ENCODE data around the gene AXIN1. TPM values are rescaled to one million over a fixed set of nuclear protein-coding genes. Genes with fewer than 3 reads are reported as not detected.

Gene AXIN1
- total and polyA plus RNA-seq, 2 donors (not counting 3 experiments of a cell fraction or from before 2014, with no cell fraction given), result 8.3 to 21.9 TPM

DNA sequence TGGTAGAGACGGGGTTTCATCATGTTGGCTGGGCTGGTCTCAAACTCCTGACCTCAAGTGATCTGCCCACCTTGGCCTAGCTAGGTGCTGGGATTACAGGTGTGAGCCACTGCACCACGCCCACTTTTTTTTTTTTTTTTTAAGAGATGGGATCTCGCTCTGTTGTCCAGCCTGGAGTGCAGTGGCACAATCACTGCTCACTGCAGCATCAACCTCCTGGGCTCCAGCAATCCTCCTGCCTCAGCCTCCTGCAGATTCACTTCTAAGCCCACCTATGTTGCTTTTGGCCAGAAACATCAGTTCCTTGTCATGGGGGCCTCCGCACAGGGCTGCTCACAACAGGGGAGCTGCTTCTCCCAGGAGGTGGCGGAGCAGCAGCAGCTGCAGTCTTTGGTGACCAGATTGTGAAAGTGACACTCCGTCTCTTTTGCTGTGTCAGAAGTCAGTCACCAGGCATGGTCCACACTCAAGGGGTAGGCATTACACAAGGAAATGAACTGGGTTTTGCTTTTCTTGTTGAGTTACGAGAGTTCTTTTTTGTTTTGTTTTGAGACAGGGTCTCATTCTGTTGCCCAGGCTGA lies 40.0 kb upstream of the AXIN1 start:
- Histone ChIP-seq H3K4me3 (replicated peaks in 1 of 3; ENCODE audit: insufficient read depth in 1 of 3, low read depth in 1 of 3, low read length in 3 of 3) (no peak overlapping the region), H3K9me1 (replicated peaks; ENCODE audit: control insufficient read depth, extremely low read depth, insufficient read depth, low read length) (no peaks in the 10 kb centered on the region), H2AFZ (ENCODE audit: low read depth, low read length) (no peak overlapping the region), H3K4me2 (ENCODE audit: insufficient read depth, low read length) (no peak overlapping the region), H3K36me3 (ENCODE audit: control insufficient read depth in 2 of 2, extremely low read depth in 1 of 2, insufficient read depth in 2 of 2, low read length in 2 of 2) (no peaks in the 10 kb centered on the region), H3K9ac (replicated peaks; ENCODE audit: extremely low read depth, insufficient read depth, low read length) (no peak overlapping the region), H3K27ac (ENCODE audit: insufficient read depth, low read depth, low read length) (no peak overlapping the region), H4K20me1 (replicated peaks; ENCODE audit: control insufficient read depth, extremely low read depth, insufficient read depth, low read length) (no peaks in the 10 kb centered on the region), H3K79me2 (ENCODE audit: control insufficient read depth, insufficient read depth, low read length) (no peaks in the 10 kb centered on the region), H3K4me1 (ENCODE audit: control insufficient read depth, extremely low read depth, insufficient read depth, low read length) (peaks cover 3% of the 10 kb centered on the region), H3K9me3 (replicated peaks; ENCODE audit: control insufficient read depth, insufficient read depth, low read length) (no peaks in the 10 kb centered on the region), H3K27me3 (ENCODE audit: control insufficient read depth in 2 of 2, insufficient read depth in 2 of 2, low read length in 2 of 2) (no peaks in the 10 kb centered on the region)
- CTCF ChIA-PET, result interaction anchor here (0.7 to 2.0 kb wide), 10 partner anchors 8 to 295 kb away, joined by 3 to 26 read pairs (median 4); partner anchors contain the start of gene DECR2
- FAIRE-seq, result peak; percentile 15
- POLR2A ChIA-PET, result no interaction called here
- intact Hi-C loops (cut with micrococcal nuclease), result loop anchor here (1.0 to 5.0 kb wide), 3 partner anchors 103 to 268 kb away; no protein-coding TSS in a partner anchor
- dilution Hi-C loops (cut with MboI; ENCODE audit: extremely low pct_ligation_motif_present, low sequenced_read_pairs), result no loop called here
- DNase-seq (ENCODE audit: low read depth, low spot score), result no peak
- no TSS peak for BruUV-seq (replicated peaks)
- TF ChIP-seq MYC (IDR thresholded peaks at IDR 0.05; ENCODE audit: low read depth, low read length), result no peak
- TF ChIP-seq EZH2 (IDR thresholded peaks at IDR 0.05; ENCODE audit: borderline replicate concordance, low read depth, low read length, severe bottlenecking), result no peak
- TF ChIP-seq, protein P1, sequence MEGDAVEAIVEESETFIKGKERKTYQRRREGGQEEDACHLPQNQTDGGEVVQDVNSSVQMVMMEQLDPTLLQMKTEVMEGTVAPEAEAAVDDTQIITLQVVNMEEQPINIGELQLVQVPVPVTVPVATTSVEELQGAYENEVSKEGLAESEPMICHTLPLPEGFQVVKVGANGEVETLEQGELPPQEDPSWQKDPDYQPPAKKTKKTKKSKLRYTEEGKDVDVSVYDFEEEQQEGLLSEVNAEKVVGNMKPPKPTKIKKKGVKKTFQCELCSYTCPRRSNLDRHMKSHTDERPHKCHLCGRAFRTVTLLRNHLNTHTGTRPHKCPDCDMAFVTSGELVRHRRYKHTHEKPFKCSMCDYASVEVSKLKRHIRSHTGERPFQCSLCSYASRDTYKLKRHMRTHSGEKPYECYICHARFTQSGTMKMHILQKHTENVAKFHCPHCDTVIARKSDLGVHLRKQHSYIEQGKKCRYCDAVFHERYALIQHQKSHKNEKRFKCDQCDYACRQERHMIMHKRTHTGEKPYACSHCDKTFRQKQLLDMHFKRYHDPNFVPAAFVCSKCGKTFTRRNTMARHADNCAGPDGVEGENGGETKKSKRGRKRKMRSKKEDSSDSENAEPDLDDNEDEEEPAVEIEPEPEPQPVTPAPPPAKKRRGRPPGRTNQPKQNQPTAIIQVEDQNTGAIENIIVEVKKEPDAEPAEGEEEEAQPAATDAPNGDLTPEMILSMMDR (IDR thresholded peaks at IDR 0.05; ENCODE audit: extremely low read depth in 1 of 2, insufficient read depth in 1 of 2, low read depth in 1 of 2, low read length in 2 of 2), result no peak
- TF ChIP-seq FOS (IDR thresholded peaks at IDR 0.05; ENCODE audit: borderline replicate concordance, insufficient read depth, low read length), result no peak
- TF ChIP-seq JUN (IDR thresholded peaks at IDR 0.05; ENCODE audit: borderline replicate concordance, insufficient read depth, insufficient read length, low read depth), result no peak
- TF ChIP-seq POLR2A (IDR thresholded peaks at IDR 0.05; ENCODE audit: low read depth, low read length), result no peak
- TF ChIP-seq, protein P2, sequence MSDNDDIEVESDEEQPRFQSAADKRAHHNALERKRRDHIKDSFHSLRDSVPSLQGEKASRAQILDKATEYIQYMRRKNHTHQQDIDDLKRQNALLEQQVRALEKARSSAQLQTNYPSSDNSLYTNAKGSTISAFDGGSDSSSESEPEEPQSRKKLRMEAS (IDR thresholded peaks at IDR 0.05; ENCODE audit: insufficient read depth, insufficient read length), result no peak
- no peak for TF ChIP-seq GATA2 (IDR thresholded peaks at IDR 0.05; ENCODE audit: insufficient read depth, insufficient read length, low read depth, low read length)
- no peak for TF ChIP-seq POLR2AphosphoS5 (IDR thresholded peaks at IDR 0.05; ENCODE audit: insufficient read depth, low read depth, low read length)

Measured in endothelial cell of umbilical vein (primary cell).